PFSK-1 (cell line): ENCODE results near the gene PLA2G4A.

Experiments used
- FOXP2 ChIP-seq: optimal IDR thresholded peaks from 2 replicates; pipeline ENCODE3; 2011; ENCODE audit warnings: borderline replicate concordance, control low read depth, inconsistent platforms; ENCODE audit not compliant: insufficient read depth; ENCODE audit errors: extremely low read length, extremely low read depth
- POLR2AphosphoS5 ChIP-seq: IDR thresholded peaks from 2 replicates; pipeline ENCODE4 v1.6.1; 2012; ENCODE audit warnings: low read depth, mild to moderate bottlenecking, control low read depth, low read length, moderate library complexity
- SIN3A ChIP-seq: IDR thresholded peaks from 2 replicates; pipeline ENCODE4 v1.6.1; 2012; ENCODE audit warnings: mild to moderate bottlenecking, low read length, moderate library complexity, borderline replicate concordance; ENCODE audit not compliant: insufficient read depth
- TAF1 ChIP-seq: IDR thresholded peaks from 2 replicates; pipeline ENCODE4 v1.6.1; 2012; ENCODE audit warnings: low read length, control low read depth, borderline replicate concordance; ENCODE audit not compliant: insufficient read depth
- TF ChIP-seq, protein P1 (sequence below), 2 experiments: IDR thresholded peaks; 2 replicates each; pipeline versions ENCODE4 v1.6.1 to v1.8.0; 2011 to 2012; ENCODE audit warnings: low read depth in 2 of 2, low read length in 2 of 2, control low read depth in 1 of 2, inconsistent platforms in 1 of 2, mild to moderate bottlenecking in 1 of 2, moderate library complexity in 1 of 2; ENCODE audit not compliant: insufficient read depth in 1 of 2

GRCh38 chr1:186980400-186980799 lies 151.7 kb downstream of the PLA2G4A start:
- TF ChIP-seq POLR2AphosphoS5 (no peak), SIN3A (no peak), TAF1 (no peak), FOXP2 (no peak)
- TF ChIP-seq, protein P1, sequence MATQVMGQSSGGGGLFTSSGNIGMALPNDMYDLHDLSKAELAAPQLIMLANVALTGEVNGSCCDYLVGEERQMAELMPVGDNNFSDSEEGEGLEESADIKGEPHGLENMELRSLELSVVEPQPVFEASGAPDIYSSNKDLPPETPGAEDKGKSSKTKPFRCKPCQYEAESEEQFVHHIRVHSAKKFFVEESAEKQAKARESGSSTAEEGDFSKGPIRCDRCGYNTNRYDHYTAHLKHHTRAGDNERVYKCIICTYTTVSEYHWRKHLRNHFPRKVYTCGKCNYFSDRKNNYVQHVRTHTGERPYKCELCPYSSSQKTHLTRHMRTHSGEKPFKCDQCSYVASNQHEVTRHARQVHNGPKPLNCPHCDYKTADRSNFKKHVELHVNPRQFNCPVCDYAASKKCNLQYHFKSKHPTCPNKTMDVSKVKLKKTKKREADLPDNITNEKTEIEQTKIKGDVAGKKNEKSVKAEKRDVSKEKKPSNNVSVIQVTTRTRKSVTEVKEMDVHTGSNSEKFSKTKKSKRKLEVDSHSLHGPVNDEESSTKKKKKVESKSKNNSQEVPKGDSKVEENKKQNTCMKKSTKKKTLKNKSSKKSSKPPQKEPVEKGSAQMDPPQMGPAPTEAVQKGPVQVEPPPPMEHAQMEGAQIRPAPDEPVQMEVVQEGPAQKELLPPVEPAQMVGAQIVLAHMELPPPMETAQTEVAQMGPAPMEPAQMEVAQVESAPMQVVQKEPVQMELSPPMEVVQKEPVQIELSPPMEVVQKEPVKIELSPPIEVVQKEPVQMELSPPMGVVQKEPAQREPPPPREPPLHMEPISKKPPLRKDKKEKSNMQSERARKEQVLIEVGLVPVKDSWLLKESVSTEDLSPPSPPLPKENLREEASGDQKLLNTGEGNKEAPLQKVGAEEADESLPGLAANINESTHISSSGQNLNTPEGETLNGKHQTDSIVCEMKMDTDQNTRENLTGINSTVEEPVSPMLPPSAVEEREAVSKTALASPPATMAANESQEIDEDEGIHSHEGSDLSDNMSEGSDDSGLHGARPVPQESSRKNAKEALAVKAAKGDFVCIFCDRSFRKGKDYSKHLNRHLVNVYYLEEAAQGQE (IDR thresholded peaks at IDR 0.05; ENCODE audit: insufficient read depth in 1 of 2, low read depth in 2 of 2, low read length in 2 of 2) = no peak
